HEK293 (cell line): ENCODE results near the gene SH3BP5L.

ENCODE experiments used
- CTCF ChIA-PET: fragments of 350-600 bp; formaldehyde crosslinking; extraction: SDS; loops from one replicate; lab custom pipeline; 2021; ENCODE audit warnings: antibody characterized with exemption; lab: Yijun Ruan, JAX
- POLR2A ChIA-PET: fragments of 300-600 bp; formaldehyde crosslinking; extraction: SDS; loops from one replicate; lab custom pipeline; 2020; ENCODE audit warnings: antibody characterized with exemption, inconsistent platforms; lab: Yijun Ruan, JAX
- H3K27ac ChIP-seq: fragments of 200-500 bp; sonication (Bioruptor generic); 2 replicates; pipeline ENCODE4 v1.5.1; 2014; ENCODE audit warnings: low read depth, low read length, control low read depth, inconsistent platforms; ENCODE audit errors: extremely low read depth
- H3K36me3 ChIP-seq, 2 experiments: fragments of 200-500 bp in 1 of 2; sonication (Bioruptor generic) in 1 of 2; 1 replicate in 1 of 2; 2 replicates in 1 of 2; pipeline ENCODE4 v1.5.1; 2014 to 2017; ENCODE audit warnings: inconsistent platforms in 2 of 2, low read length in 2 of 2; ENCODE audit not compliant: control insufficient read depth in 2 of 2, insufficient read depth in 1 of 2
- H3K4me1 ChIP-seq: fragments of 200-500 bp; sonication (Bioruptor generic); 2 replicates; pipeline ENCODE4 v1.5.1; 2014; ENCODE audit warnings: mild to moderate bottlenecking, low read length, inconsistent platforms; ENCODE audit not compliant: control insufficient read depth, insufficient read depth
- H3K4me3 ChIP-seq: 2 replicates; pipeline ENCODE4 v1.5.1; 2011; ENCODE audit warnings: low read depth, mild to moderate bottlenecking, control low read depth, low read length, moderate library complexity
- H3K9me3 ChIP-seq: fragments of 200-500 bp; sonication (Bioruptor generic); 2 replicates; pipeline ENCODE4 v1.5.1; 2014; ENCODE audit warnings: low read depth, low read length, inconsistent platforms; ENCODE audit not compliant: control insufficient read depth, insufficient read depth
- CTCF ChIP-seq: fragments of 450-650 bp; formaldehyde crosslinking; IDR thresholded peaks from 2 replicates; pipeline ENCODE4 v1.5.1; 2016; ENCODE audit warnings: missing biosample characterization, missing genetic modification characterization
- KLF8 ChIP-seq: fragments of 450-650 bp; formaldehyde crosslinking; IDR thresholded peaks from 2 replicates; pipeline ENCODE4 v1.5.1; 2016; ENCODE audit warnings: missing biosample characterization, missing genetic modification characterization
- OVOL3 ChIP-seq: fragments of 450-650 bp; formaldehyde crosslinking; IDR thresholded peaks from 2 replicates; pipeline ENCODE4 v1.5.1; 2016; ENCODE audit warnings: missing biosample characterization, missing genetic modification characterization
- SP2 ChIP-seq: fragments of 450-650 bp; formaldehyde crosslinking; IDR thresholded peaks from 2 replicates; pipeline ENCODE4 v1.5.1; 2016; ENCODE audit warnings: missing biosample characterization, missing genetic modification characterization
- SP3 ChIP-seq: fragments of 450-650 bp; formaldehyde crosslinking; IDR thresholded peaks from 2 replicates; pipeline ENCODE4 v1.5.1; 2016; ENCODE audit warnings: missing biosample characterization, missing genetic modification characterization
- TCF7L2 ChIP-seq: IDR thresholded peaks from 2 replicates; pipeline ENCODE4 v1.6.1; 2011; ENCODE audit warnings: low read depth, mild to moderate bottlenecking, inconsistent platforms, low read length, moderate library complexity, borderline replicate concordance
- TRIM28 ChIP-seq: IDR thresholded peaks from 2 replicates; pipeline ENCODE4 v1.6.1; 2011; ENCODE audit warnings: low read length, control low read depth, borderline replicate concordance
- ZBTB7A ChIP-seq: fragments of 450-650 bp; formaldehyde crosslinking; IDR thresholded peaks from 2 replicates; pipeline ENCODE4 v1.5.1; 2016; ENCODE audit warnings: low read depth, missing biosample characterization, missing genetic modification characterization
- ZEB2 ChIP-seq: fragments of 450-650 bp; formaldehyde crosslinking; IDR thresholded peaks from 2 replicates; pipeline ENCODE4 v1.5.1; 2016; ENCODE audit warnings: missing biosample characterization, missing genetic modification characterization
- ZFHX2 ChIP-seq: fragments of 450-650 bp; formaldehyde crosslinking; conservative IDR thresholded peaks from 2 replicates; pipeline ENCODE4 v1.5.1; 2016; ENCODE audit warnings: missing biosample characterization, missing genetic modification characterization
- ZFP41 ChIP-seq: fragments of 450-650 bp; formaldehyde crosslinking; IDR thresholded peaks from 2 replicates; pipeline ENCODE4 v1.5.1; 2016; ENCODE audit warnings: missing biosample characterization, missing genetic modification characterization, borderline replicate concordance
- ZNF132 ChIP-seq: fragments of 450-650 bp; formaldehyde crosslinking; IDR thresholded peaks from 2 replicates; pipeline ENCODE4 v1.5.1; 2017; ENCODE audit warnings: missing biosample characterization, missing genetic modification characterization, borderline replicate concordance
- ZNF138 ChIP-seq: fragments of 450-650 bp; formaldehyde crosslinking; IDR thresholded peaks from 2 replicates; pipeline ENCODE4 v1.5.1; 2016; ENCODE audit warnings: missing biosample characterization, missing genetic modification characterization, borderline replicate concordance
- ZNF155 ChIP-seq: fragments of 450-650 bp; formaldehyde crosslinking; IDR thresholded peaks from 2 replicates; pipeline ENCODE4 v1.5.1; 2016; ENCODE audit warnings: missing biosample characterization, missing genetic modification characterization
- ZNF19 ChIP-seq: fragments of 450-650 bp; formaldehyde crosslinking; IDR thresholded peaks from 2 replicates; pipeline ENCODE4; 2016; ENCODE audit warnings: missing biosample characterization, missing genetic modification characterization, low read depth
- ZNF214 ChIP-seq: fragments of 450-650 bp; formaldehyde crosslinking; IDR thresholded peaks from 2 replicates; pipeline ENCODE4 v1.5.1; 2017; ENCODE audit warnings: missing biosample characterization, mild to moderate bottlenecking, missing genetic modification characterization, borderline replicate concordance
- ZNF48 ChIP-seq: fragments of 450-650 bp; formaldehyde crosslinking; IDR thresholded peaks from 2 replicates; pipeline ENCODE4 v1.5.1; 2016; ENCODE audit warnings: missing biosample characterization, missing genetic modification characterization
- ZNF530 ChIP-seq: fragments of 450-650 bp; formaldehyde crosslinking; IDR thresholded peaks from 2 replicates; pipeline ENCODE4 v1.5.1; 2016; ENCODE audit warnings: low read depth, missing biosample characterization, missing genetic modification characterization
- ZNF544 ChIP-seq: fragments of 450-650 bp; formaldehyde crosslinking; IDR thresholded peaks from 2 replicates; pipeline ENCODE4 v1.5.0; 2017; ENCODE audit warnings: missing biosample characterization, missing genetic modification characterization
- ZNF560 ChIP-seq: fragments of 450-650 bp; formaldehyde crosslinking; IDR thresholded peaks from 2 replicates; pipeline ENCODE4 v1.5.1; 2017; ENCODE audit warnings: missing biosample characterization, missing genetic modification characterization, borderline replicate concordance
- ZNF660 ChIP-seq: fragments of 450-650 bp; IDR thresholded peaks from 2 replicates; pipeline ENCODE4 v1.5.1; 2018; ENCODE audit warnings: missing biosample characterization, mild to moderate bottlenecking, missing genetic modification characterization
- ZNF664 ChIP-seq: fragments of 450-650 bp; formaldehyde crosslinking; IDR thresholded peaks from 2 replicates; pipeline ENCODE4 v1.5.1; 2016; ENCODE audit warnings: missing biosample characterization, missing genetic modification characterization
- ZNF692 ChIP-seq: fragments of 450-650 bp; formaldehyde crosslinking; IDR thresholded peaks from 2 replicates; pipeline ENCODE4 v1.5.1; 2016; ENCODE audit warnings: missing biosample characterization, missing genetic modification characterization
- ZNF792 ChIP-seq: fragments of 450-650 bp; formaldehyde crosslinking; IDR thresholded peaks from 2 replicates; pipeline ENCODE4 v1.5.1; 2016; ENCODE audit warnings: missing biosample characterization, missing genetic modification characterization
- TF ChIP-seq, protein P1 (sequence below): fragments of 450-650 bp; formaldehyde crosslinking; IDR thresholded peaks from 2 replicates; pipeline ENCODE4 v1.5.1; 2017; ENCODE audit warnings: missing biosample characterization, missing genetic modification characterization
- TF ChIP-seq, protein P2 (sequence below): fragments of 450-650 bp; formaldehyde crosslinking; IDR thresholded peaks from 2 replicates; pipeline ENCODE4 v1.5.1; 2016; ENCODE audit warnings: missing biosample characterization, missing genetic modification characterization

SH3BP5L gene

DNA sequence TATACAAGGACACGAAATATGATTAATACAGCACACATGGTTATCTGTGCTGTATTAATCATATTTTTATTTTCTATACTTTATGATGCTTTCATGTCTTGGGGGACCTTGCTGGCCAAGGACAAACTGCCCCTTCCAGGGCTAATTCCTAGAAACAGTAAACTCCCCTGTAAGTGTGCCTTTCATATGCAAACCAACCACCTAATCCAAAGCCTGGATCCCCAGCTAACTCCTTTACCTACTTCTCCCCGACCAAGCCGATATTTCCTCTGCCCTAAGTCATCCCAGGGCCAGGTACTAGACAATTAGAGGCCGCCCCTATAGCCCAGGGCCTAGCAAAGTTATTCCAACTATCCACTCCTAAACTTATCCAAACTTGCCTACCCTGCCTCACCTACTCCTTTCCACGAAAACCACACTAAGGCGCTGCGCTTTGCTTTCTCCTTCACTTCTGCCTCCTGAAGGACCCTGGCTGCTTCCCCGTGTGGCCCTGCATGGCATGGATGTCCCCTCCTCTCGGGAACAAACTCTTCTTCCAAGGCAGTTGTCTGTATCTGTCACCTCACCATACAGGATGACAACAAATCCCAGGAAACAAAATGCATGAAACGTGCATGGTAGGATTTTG lies 10.2 kb downstream of the SH3BP5L start:
- CTCF ChIA-PET, result no interaction called here
- no peak for TF ChIP-seq TRIM28
- TF ChIP-seq ZEB2 (tag by site-specific recombination), result no peak
- no peak for TF ChIP-seq ZNF48
- no peak for TF ChIP-seq ZNF138 (tag by site-specific recombination)
- TF ChIP-seq SP2, result no peak
- no peak for TF ChIP-seq ZNF155 (tag by site-specific recombination)
- TF ChIP-seq, all 188 proteins: peak for 0
- POLR2A ChIA-PET, result no interaction called here
- Histone ChIP-seq H3K36me3 (peaks cover 0 to 62% of the 10 kb centered on the region in 2 experiments; a peak in 1 of 3 replicates), H3K27ac (no peak overlapping the region), H3K4me3 (no peak overlapping the region), H3K4me1 (no peaks in the 10 kb centered on the region), H3K9me3 (no peaks in the 10 kb centered on the region)

GRCh38 chr1:248814351-248814750 lies 11.4 kb downstream of the SH3BP5L start:
- POLR2A ChIA-PET, result no interaction called here
- no peak overlapping the region for H3K4me3 ChIP-seq
- no peaks in the 10 kb centered on the region for H3K4me1 ChIP-seq
- CTCF ChIA-PET, result no interaction called here
- peaks cover 0 to 55% of the 10 kb centered on the region in 2 experiments; a peak in 1 of 3 replicates for H3K36me3 ChIP-seq
- no peaks in the 10 kb centered on the region for H3K9me3 ChIP-seq
- H3K27ac ChIP-seq, result no peak overlapping the region
- no peak for TF ChIP-seq ZNF560 (tag by site-specific recombination)
- TF ChIP-seq TCF7L2, result no peak
- no peak for TF ChIP-seq ZNF664 (tag by site-specific recombination)
- TF ChIP-seq, protein P1, sequence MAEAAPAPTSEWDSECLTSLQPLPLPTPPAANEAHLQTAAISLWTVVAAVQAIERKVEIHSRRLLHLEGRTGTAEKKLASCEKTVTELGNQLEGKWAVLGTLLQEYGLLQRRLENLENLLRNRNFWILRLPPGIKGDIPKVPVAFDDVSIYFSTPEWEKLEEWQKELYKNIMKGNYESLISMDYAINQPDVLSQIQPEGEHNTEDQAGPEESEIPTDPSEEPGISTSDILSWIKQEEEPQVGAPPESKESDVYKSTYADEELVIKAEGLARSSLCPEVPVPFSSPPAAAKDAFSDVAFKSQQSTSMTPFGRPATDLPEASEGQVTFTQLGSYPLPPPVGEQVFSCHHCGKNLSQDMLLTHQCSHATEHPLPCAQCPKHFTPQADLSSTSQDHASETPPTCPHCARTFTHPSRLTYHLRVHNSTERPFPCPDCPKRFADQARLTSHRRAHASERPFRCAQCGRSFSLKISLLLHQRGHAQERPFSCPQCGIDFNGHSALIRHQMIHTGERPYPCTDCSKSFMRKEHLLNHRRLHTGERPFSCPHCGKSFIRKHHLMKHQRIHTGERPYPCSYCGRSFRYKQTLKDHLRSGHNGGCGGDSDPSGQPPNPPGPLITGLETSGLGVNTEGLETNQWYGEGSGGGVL (tag by site-specific recombination), result no peak
- no peak for TF ChIP-seq ZFHX2
- no peak for TF ChIP-seq ZNF660 (tag by site-specific recombination)
- TF ChIP-seq ZNF792, result no peak
- no peak for TF ChIP-seq ZBTB7A (tag by site-specific recombination)
- TF ChIP-seq, protein P2, sequence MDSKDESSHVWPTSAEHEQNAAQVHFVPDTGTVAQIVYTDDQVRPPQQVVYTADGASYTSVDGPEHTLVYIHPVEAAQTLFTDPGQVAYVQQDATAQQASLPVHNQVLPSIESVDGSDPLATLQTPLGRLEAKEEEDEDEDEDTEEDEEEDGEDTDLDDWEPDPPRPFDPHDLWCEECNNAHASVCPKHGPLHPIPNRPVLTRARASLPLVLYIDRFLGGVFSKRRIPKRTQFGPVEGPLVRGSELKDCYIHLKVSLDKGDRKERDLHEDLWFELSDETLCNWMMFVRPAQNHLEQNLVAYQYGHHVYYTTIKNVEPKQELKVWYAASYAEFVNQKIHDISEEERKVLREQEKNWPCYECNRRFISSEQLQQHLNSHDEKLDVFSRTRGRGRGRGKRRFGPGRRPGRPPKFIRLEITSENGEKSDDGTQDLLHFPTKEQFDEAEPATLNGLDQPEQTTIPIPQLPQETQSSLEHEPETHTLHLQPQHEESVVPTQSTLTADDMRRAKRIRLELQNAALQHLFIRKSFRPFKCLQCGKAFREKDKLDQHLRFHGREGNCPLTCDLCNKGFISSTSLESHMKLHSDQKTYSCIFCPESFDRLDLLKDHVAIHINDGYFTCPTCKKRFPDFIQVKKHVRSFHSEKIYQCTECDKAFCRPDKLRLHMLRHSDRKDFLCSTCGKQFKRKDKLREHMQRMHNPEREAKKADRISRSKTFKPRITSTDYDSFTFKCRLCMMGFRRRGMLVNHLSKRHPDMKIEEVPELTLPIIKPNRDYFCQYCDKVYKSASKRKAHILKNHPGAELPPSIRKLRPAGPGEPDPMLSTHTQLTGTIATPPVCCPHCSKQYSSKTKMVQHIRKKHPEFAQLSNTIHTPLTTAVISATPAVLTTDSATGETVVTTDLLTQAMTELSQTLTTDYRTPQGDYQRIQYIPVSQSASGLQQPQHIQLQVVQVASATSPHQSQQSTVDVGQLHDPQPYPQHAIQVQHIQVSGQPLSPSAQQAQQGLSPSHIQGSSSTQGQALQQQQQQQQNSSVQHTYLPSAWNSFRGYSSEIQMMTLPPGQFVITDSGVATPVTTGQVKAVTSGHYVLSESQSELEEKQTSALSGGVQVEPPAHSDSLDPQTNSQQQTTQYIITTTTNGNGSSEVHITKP (tag by site-specific recombination), result no peak
- TF ChIP-seq ZNF132, result no peak

GRCh38 chr1:248813546-248813945 lies 12.2 kb downstream of the SH3BP5L start:
- H3K36me3 ChIP-seq, result peaks cover 0 to 49% of the 10 kb centered on the region in 2 experiments; a peak in 1 of 3 replicates
- CTCF ChIA-PET, result no interaction called here
- TF ChIP-seq ZFP41 (tag by site-specific recombination) (no peak), ZNF19 (tag by site-specific recombination) (no peak), ZNF214 (tag by site-specific recombination) (no peak), OVOL3 (tag by site-specific recombination) (no peak), SP3 (tag by site-specific recombination) (no peak), KLF8 (tag by site-specific recombination) (no peak), ZNF530 (no peak), CTCF (tag by site-specific recombination) (no peak), ZNF544 (tag by site-specific recombination) (no peak), ZNF692 (tag by site-specific recombination) (no peak)

More at GRCh38 chr1:248813546-248813945, 12.2 kb downstream of the SH3BP5L start:
- Histone ChIP-seq H3K4me1 (no peaks in the 10 kb centered on the region), H3K9me3 (no peaks in the 10 kb centered on the region), H3K4me3 (no peak overlapping the region), H3K27ac (no peak overlapping the region)
- POLR2A ChIA-PET, result no interaction called here
